HG03460 (cell line): Measurements from ENCODE around the gene GTF2IRD1.
"Not testable (repeated sequence)": the region's sequence is repeated elsewhere in the genome, so short reads cannot be mapped to it uniquely, and the experiment has no call there.

Source experiments
- ATAC-seq: cut with Tn5 transposase; IDR thresholded peaks from one replicate; pipeline ENCODE4 v1.9.1; 2021; ENCODE audit not compliant: unreplicated experiment

Gene GTF2IRD1

DNA sequence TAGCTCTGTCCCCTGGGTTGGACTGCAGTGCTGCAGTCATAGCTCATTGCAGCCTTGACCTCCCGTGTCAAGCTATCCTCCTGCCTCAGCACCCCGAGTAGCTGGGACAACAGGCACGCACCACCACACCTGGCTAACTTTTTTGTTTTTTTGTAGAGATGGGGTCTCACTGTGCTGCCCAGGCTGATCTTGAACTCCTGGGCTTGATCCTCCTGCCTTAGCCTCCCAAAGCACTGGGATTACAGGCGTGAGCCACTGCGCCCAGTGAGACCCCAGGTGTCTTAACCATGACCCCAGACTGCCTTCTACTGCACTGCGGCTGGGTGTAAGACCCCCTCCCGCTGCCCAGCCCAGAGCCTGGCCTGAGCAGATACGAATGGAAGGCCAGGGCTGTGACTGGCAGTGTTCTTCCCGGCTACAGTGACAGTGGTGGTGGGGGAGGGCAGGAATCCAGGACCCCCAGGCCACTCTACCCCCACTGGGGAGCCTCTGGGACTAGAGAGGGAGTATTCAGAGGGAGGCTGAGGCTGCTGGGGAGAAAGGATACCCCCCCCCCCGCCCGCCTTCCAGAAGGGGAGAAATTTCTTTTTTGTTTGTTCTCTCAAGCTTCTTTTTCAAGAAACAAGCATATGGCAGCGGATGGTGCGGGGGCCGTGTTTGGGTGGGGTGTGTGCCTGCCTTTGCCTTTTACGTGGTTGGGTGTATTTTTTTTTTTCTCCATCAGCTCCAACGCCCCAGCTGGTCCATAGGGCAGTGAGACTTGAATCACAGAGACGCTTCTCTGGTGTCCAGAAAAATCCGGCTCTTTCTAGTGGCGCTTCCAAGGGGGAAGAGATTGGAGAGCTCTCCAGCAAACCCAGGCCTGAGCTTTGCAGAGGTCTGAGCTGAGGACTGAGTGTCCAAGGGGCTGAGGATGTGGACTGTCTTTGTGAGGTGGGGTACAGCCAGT, 36.6 kb downstream of the GTF2IRD1 start:
- ATAC-seq = no peak

DNA sequence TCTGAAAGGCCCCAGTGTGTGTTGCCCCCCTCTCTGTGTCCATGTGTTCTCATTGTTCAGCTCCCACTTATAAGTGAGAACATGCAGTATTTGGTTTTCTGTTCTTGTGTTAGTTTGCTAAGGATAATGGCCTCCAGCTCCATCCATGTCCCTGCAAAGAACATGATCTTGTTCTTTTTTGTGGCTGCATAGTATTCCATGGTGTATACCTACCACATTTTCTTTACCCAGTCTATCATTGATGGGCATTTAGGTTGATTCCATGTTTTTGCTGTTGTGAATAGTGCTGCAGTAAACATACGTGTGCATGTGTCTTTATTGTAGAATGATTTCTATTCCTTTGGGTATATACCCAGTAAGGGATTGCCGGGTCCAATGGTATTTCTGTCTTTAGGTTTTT, 37.8 kb downstream of the GTF2IRD1 start:
- ATAC-seq = not testable (repeated sequence)

DNA sequence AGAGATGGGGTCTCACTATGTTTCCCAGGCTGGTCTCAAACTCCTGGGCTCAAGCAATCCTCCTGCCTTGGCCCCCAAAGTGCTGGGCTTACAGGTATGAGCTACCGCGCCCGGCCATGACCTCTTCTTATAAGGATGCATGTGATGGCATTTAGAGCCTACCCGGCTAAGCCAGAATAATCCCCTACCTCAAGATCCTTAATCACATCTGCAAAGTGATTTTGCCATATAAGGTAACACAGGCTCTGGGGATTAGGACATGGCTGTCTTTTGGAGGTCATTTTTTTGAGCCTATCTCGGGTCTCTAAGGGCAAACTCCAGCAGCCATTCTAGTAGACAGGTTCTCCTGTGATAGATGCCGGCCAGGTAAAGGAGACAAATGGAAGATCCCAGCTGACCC, 39.6 kb downstream of the GTF2IRD1 start:
- ATAC-seq = no peak

DNA sequence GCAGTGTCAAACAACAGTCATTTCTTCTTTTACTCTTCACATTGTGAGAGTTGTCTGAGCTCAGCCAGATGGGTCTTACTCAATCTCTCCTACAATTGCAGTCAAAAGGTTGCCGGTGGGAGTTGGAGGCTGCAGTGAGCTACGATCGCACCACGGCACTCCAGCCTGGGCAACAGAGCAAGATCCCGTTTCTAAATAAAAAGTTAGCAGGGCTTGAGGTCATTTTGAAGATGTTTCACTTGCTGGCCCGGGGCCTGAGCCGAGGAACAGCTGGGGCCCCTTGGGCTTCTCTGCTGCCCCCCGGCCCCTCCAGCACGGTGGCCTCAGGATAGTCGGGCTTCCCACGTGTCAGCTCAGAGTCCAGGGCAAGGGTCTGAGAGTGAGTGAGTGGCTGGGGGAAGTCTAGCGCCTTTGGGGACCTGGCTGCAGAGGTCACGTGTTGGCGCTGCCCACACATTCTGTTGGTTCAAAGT, 40.4 kb downstream of the GTF2IRD1 start:
- ATAC-seq = no peak

DNA sequence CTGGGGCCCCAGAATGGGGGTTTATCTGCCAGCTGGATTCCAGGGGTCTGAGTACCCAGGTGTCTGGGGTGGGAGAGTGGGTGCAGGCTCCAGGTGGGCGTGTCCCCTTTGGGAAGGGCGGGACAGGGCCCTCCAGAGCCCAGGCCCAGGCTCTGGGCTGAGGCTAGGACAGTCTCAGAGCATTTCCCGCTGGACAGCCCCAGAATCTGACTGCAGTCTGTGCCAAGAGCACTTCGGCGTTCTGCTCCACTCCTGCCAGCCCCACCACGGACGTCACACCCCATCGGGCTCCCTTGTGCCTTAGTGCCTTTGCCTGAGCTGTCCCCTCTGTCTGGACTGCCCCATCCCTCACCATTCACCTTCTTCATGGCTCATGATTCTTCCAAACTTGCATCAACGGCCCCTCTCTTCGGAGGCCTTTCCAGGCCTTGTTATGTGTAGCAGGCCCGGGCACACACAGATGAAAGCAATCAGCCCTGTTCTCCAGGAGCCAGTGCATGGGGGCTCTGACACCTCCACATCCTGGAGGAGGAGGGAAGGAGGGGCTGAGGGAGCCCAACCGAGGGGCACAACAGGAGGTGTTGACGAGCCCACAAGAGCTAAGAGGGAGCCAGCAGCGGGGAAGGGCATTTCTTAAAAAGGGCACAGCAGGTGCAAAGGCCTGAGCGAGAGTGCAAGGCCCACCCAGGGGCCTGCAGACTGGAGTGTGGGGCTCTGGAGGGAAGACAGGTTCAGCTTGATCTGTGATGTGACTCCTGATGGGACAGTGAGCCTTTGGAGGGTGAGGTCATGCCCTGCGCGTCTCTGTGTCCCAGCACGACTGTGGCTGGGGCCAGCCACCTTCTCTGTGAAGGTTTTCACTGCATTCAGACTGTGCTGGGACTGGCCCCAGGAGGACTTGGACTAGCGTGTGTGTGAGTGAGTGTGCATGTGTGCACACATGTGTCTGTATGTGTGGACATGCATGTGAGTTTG, 41.7 kb downstream of the GTF2IRD1 start:
- no peak for ATAC-seq

DNA sequence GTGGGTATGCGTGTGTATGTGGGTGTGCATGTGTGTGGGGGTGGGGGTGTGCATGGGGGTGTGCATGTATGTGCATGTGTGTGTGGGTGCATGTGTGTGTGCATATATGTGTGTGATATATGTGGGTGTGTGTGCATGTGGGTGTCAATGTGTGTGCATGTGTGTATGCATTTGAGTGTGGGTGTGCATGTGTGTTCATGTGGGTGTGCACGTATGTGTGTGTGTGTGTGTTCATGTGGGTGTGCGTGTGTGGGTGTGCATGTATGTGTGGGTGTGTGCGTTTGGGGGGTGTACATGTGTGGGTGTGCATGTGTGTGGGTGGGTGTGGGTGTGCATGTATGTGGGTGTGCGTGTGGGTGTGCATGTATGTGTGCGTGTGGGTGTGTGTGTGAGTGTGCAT, 42.6 kb downstream of the GTF2IRD1 start:
- no peak for ATAC-seq

DNA sequence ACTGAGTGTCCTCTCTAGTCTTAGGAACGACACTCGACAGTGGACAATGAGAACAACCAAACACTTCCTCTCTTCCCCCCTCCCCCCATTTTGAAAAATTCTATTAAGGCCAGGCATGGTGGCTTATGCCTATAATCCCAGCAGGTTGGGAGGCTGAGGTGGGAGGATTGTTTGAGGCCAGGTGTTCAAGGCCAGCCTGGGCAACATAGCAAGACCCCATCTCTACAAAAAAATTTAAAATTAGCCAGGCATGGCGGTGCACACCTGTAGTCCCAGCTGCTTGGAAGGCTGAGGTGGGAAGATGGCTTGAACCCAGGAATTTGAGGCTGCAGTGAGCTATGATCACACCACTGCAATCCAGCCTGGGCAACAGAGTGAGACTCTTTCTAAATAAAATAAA, 43.1 kb downstream of the GTF2IRD1 start:
- ATAC-seq = not testable (repeated sequence)

DNA sequence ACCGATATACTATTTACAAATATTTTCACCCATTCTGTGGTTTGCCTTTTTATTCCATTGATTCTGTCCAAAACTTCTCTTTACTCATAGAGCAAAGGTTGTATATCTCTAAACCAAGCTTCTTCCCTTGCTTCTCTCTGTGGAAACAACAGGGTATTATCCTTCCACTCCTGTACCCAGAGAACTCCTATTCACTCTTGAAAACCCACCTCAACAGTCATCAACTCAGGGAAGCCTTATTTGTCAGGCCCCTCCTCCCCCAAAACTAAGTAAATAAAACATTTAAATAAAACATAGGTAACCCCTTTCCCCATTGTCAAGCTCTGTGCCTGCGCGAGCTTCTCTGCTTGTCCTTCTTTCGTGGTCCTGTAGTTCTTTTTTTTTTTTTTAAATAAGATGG, 44.6 kb downstream of the GTF2IRD1 start:
- ATAC-seq = no peak

DNA sequence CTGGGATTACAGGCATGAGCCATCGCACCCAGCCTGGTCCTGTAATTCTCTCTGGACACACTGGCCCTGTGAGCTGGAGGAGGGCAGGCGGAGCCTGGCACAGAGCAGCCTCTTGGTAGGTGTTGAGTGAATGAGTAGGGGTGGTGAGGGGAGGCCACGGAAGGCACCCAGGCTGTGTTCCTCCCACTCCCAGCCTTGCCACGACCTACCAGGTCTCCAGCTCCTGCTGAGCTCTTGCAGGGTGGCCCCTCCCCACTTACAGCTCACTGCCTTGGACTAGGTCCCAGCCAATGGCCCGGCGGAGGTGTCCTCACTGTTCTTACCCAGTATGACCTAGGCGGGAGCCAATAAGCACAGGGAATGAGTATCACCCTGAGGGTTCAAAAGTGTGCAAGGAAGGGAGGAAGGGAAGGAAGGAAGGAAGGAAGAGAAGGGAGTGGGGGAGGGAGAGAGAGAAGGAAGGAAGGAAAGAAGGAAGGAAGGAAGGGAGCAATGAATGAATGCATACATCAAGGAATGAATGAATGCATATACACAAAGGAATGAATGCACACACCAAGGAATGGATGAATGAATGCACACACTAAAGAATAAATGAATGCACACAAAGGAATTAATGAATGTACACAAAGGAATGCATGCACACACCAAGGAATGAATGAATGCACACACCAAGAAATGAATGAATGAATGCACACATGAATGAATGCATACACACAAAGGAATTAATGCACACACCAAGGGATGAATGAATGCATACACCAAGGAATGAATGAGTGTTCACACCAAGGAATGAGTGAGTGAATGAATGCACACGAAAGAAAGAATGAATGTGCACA, 45.5 kb downstream of the GTF2IRD1 start:
- no peak for ATAC-seq

DNA sequence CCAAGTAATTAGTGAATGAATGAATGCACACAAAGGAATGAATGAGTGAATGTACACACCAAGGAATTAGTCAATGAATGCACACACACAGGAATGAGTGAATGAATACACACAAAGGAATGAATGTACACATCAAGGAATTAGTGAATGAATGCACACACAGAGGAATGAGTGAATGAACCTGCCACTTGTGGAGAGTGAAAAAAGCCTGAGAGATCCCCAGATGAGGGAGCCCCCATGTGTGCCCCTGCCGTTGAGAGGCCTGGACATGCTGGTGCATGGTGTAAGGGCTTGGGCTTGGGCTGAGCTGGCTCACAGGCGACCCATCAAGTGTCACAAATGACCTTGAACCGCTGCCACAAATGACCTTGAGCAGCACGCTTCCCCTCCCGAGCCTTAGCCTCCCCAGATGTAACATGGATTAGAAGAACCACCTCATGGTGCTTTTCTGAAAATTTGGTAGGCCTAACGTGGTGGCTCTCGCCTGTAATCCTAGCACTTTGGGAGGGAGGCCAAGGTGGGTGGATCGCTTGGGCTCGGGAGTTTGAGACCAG, 46.2 kb downstream of the GTF2IRD1 start:
- no peak for ATAC-seq

DNA sequence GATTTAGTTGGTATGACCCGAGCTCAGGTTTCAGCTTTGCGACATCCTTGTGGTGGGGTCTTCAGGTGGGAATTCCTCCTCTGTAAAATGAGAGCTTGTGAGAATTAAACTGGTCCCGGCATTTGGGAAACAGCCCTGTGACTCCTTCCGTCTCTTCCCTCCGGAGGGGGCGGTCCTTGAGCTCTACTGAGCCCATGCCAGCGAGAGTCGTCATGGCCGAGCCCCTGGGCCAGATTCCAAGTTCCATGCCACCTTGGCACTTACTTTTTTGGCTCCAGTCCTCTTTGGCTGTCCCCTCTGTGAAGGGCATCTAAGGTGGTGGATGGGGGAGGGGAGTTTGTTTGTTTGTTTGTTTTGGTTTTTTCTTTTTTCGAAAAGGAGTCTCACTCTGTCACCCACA, 47.6 kb downstream of the GTF2IRD1 start:
- ATAC-seq = no peak

DNA sequence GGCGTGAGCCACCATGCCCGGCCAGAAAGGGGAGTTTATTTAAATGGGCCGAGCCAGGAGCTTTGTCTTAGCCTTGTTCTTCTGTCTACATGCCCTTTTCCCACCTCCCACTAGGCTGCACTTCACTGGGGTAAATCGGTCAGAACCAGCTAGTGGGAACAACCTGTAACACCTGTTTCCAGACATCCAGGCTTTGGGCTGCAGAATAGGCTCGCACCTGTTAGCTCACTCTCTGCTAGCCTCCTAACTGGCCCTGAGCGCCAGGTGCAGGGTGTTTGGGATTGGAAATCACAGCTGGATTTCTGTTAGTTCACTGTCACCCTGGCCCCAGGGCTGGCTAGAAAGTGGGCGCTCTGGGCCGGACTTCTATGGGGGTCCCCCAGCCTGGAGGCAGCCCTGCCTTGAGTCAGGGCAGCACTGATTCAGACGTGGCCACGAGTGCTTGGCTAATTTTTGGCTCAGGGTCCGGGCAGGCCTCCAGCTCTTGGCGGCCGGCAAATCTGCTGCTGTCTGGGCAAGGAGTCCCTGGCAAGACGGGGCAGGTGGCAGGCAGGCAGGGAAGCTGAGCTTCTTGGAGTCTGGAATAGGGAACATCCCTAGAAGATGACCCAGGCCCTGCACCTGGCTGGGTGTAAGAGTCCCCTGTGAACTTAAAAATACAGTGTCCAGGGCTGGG, 48.6 kb downstream of the GTF2IRD1 start:
- ATAC-seq = no peak

DNA sequence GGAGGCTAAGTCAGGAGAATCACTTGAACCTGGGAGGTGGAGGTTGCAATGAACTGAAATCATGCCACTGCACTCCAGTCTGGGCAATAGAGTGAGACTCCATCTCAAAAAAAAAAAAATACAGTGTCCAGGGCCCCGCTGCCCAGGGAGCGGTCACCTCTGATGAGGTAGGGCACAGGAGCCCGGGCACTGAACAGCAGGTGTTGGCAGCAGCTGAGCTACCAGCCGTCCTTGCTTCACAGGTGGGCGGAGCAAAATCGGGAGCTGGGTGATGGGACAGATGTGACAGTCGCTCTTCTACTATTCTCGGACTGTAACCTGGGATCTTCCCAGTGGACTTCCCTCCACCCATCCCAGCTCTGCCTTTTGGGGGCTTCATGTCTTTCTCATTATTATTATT, 49.4 kb downstream of the GTF2IRD1 start:
- no peak for ATAC-seq

DNA sequence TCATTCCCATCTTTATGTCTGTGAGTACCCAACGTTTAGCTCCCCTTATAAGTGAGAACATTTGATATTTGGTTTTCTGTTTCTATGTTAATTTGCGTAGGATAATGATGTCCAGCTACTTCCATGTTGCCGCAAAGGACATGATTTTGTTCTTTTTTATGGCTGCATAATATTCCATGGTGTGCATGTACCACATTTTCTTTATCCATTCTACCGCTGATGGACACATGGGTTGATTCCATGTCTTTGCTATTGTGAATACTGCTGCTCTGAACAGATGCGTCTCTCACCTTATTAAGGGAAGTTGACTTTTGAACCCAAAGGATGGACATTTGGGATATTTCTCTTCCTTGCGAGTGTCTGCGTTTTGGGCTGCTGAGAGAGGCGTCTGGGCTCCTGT, 50.2 kb downstream of the GTF2IRD1 start:
- no peak for ATAC-seq

DNA sequence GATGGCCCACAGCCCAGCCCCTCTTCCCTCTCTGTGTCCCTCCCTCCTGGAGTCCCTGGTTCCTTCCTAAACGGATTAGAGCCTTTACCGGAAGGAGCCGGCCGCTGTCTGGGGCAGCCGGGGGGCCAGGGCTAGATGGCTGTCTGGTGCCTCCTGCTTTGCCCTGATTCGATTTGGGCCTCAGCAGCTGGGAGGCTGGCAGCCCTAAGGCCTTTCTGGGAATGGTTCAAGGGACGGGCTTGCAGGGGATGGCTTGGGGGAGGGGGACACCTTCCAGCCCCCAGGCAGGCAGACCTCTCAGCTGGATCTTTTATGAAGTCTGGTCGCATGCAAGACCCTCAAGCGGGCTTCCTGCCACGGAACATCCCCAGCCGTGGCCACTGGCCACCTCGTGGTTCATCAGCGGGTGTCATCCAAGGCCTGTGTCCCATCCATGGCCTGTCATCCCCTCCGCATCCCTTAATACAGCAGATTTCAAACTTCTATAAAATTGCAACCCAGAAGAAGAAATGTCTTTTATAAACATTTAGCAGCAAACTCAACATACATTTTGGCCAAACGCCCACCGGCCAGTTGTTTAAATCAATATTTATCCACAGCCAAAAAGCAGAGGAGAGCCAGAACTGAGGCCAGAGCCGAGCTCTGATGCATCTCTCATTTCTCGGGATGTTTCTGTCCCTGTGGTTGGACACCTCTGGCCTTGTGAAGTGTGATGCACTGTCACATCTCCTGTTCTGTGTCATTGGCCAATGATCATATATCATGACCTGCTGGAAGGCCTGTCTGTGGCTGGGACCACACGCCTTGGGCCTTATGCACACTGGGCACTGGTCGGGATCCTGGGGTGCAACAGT, 52.0 kb downstream of the GTF2IRD1 start:
- ATAC-seq = no peak

DNA sequence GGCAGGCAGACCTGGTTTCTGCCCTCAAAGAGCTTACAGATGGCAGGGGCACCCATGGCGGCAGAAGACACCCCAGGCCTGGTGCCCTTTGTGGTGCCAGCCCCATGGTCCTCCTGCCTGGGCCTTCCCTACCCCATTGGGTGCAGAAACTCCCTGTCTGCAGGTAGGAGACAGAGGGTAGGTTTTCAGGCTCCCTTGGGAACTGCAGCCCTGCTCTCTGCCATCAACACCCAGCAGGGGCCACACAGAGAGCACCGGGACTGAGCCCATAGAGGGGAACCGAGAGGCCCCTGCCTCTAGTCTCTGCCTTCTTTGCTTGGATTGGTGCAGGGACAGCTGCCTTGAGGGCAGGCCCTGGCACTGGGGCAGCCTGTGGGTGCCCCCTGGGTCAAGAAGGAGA, 52.6 kb downstream of the GTF2IRD1 start:
- no peak for ATAC-seq

DNA sequence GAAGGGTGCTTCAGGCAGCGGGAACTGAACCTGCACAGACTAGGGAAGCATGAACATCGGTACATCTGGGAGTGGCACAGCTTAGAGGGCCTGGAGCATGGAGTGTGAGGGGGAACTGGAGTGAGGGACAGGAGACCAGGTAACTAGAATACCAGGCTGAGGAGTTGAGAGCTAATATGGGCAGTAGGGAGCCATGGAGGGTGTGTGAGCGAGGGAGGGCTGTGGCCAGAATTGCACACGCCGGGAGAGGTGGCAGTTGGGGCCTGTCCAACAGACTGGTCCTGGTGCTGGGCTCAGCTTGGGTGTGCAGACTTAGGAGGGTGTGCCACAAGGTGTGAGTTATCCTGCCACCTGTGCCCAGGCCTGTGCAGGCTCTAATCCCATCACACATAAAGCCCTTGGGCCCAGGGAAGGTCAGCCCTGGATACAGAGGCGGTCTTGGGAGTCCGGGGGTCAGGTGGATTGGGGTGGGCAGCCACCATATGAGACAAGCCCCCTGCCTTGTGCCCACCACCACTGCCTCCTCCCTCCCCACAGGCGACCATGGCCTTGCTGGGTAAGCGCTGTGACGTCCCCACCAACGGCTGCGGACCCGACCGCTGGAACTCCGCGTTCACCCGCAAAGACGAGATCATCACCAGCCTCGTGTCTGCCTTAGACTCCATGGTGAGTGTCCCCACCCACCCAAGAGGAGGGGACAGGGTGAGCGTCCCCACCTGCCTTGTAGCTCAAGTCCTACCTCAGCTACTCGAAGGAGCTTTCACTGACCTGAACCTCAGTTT, 54.0 kb downstream of the GTF2IRD1 start:
- no peak for ATAC-seq

DNA sequence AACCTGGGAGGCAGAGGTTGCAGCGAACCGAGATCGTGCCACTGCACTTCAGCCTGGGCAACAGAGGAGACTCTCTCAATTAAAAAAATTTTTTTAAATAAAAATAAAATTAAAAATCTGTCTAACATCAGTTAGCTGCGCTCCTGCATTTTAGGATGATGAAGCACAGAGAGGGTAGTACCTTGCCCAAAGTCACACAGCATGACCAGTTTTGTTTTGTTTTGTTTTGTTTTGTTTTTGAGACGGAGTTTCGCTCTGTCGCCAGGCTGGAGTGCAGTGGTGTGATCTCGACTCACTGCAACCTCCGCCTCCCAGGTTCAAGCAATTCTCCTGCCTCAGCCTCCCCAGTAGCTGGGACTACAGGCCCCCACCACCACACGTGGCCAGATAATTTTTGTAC, 55.7 kb downstream of the GTF2IRD1 start:
- ATAC-seq = not testable (repeated sequence)
